DND-41 (cell line): Measurements from ENCODE around the gene RAB3C.

Source experiments
- EZH2 ChIP-seq: IDR thresholded peaks from 3 replicates; pipeline ENCODE4 v1.6.1; 2012; ENCODE audit warnings: borderline replicate concordance, low read depth, mild to moderate bottlenecking, moderate library complexity, low read length, inconsistent platforms; ENCODE audit not compliant: severe bottlenecking
- TF ChIP-seq, protein P1 (sequence below): IDR thresholded peaks from 2 replicates; pipeline ENCODE4 v1.5.1; 2012; ENCODE audit warnings: borderline replicate concordance, low read length, moderate library complexity, mild to moderate bottlenecking; ENCODE audit not compliant: poor library complexity, severe bottlenecking; ENCODE audit errors: extremely low read depth

DNA sequence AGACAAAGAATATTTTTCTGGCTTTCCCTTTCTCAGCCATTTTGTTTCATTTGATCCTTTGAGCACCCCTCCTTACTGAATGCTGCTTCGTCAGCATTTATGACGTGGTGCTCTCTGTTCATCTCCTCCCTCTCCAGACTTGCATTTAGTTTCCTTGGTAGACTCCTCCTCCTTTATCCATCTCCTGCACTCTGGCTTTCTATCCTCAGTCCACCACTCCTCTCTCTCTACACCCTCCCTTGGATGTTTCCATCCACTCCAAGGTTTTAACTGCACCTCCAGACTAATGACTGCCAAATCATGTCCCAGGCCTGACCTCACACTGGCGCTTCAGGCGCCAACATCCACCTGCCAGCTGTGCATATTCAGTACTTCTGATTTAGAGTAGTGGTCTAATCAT is 245.4 kb downstream of the RAB3C start:
- TF ChIP-seq, protein P1, sequence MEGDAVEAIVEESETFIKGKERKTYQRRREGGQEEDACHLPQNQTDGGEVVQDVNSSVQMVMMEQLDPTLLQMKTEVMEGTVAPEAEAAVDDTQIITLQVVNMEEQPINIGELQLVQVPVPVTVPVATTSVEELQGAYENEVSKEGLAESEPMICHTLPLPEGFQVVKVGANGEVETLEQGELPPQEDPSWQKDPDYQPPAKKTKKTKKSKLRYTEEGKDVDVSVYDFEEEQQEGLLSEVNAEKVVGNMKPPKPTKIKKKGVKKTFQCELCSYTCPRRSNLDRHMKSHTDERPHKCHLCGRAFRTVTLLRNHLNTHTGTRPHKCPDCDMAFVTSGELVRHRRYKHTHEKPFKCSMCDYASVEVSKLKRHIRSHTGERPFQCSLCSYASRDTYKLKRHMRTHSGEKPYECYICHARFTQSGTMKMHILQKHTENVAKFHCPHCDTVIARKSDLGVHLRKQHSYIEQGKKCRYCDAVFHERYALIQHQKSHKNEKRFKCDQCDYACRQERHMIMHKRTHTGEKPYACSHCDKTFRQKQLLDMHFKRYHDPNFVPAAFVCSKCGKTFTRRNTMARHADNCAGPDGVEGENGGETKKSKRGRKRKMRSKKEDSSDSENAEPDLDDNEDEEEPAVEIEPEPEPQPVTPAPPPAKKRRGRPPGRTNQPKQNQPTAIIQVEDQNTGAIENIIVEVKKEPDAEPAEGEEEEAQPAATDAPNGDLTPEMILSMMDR, result no peak
- no peak for TF ChIP-seq EZH2
